D341Med (cell line): ENCODE data around the gene SLC10A7.

Experiments used
- DNase-seq: peaks from one replicate; pipeline ENCODE4 v3.0.0; 2012; ENCODE audit warnings: low spot score

Gene SLC10A7

GRCh38 chr4:146308951-146309350 lies 212.8 kb downstream of the SLC10A7 start:
- no peak for DNase-seq

- no peak for DNase-seq
Measured at GRCh38 chr4:146302822-146303221, 218.9 kb downstream of the SLC10A7 start.

- DNase-seq, result no peak
Measured at GRCh38 chr4:146299607-146300006, 222.1 kb downstream of the SLC10A7 start.

- no peak for DNase-seq
Measured at GRCh38 chr4:146294776-146295175, 227.0 kb downstream of the SLC10A7 start.

GRCh38 chr4:146292508-146292907 lies 229.2 kb downstream of the SLC10A7 start:
- no peak for DNase-seq

- no peak for DNase-seq
Measured at GRCh38 chr4:146291313-146291712, 230.4 kb downstream of the SLC10A7 start.

- DNase-seq, result no peak
Measured at GRCh38 chr4:146288193-146288592, 233.5 kb downstream of the SLC10A7 start.

GRCh38 chr4:146285037-146285436 lies 236.7 kb downstream of the SLC10A7 start:
- DNase-seq, result no peak

GRCh38 chr4:146283758-146284651 lies 237.7 kb downstream of the SLC10A7 start:
- no peak for DNase-seq

GRCh38 chr4:146282657-146283056 lies 239.1 kb downstream of the SLC10A7 start:
- no peak for DNase-seq

GRCh38 chr4:146278986-146279385 lies 242.8 kb downstream of the SLC10A7 start:
- no peak for DNase-seq

- DNase-seq, result no peak
Measured at GRCh38 chr4:146275370-146275769, 246.4 kb downstream of the SLC10A7 start.

- no peak for DNase-seq
Measured at GRCh38 chr4:146274774-146275173, 247.0 kb downstream of the SLC10A7 start.

- no peak for DNase-seq
Measured at GRCh38 chr4:146273204-146273901, 248.4 kb downstream of the SLC10A7 start.

GRCh38 chr4:146271466-146271865 lies 250.3 kb downstream of the SLC10A7 start:
- DNase-seq, result no peak

- no peak for DNase-seq
Measured at GRCh38 chr4:146269228-146269653, 252.5 kb downstream of the SLC10A7 start.

GRCh38 chr4:146267826-146268225 lies 253.9 kb downstream of the SLC10A7 start:
- DNase-seq, result no peak

- no peak for DNase-seq
Measured at GRCh38 chr4:146265950-146266490, 255.7 kb downstream of the SLC10A7 start.

GRCh38 chr4:146263793-146264192 lies 257.9 kb downstream of the SLC10A7 start:
- DNase-seq, result no peak

- DNase-seq, result no peak
Measured at GRCh38 chr4:146261041-146261440, 260.7 kb downstream of the SLC10A7 start.

- no peak for DNase-seq
Measured at GRCh38 chr4:146260521-146260920, 261.2 kb downstream of the SLC10A7 start.

- DNase-seq, result no peak
Measured at GRCh38 chr4:146257511-146257910, 264.2 kb downstream of the SLC10A7 start.

- no peak for DNase-seq
Measured at GRCh38 chr4:146256328-146256727, 265.4 kb downstream of the SLC10A7 start.
